Measurements from ENCODE around the gene DDRGK1. TPM values are rescaled to one million over a fixed set of nuclear protein-coding genes. Genes with fewer than 3 reads are reported as not detected.

Gene DDRGK1
- total RNA-seq, 1 donor from 2014 or later: 18.0 TPM

DNA sequence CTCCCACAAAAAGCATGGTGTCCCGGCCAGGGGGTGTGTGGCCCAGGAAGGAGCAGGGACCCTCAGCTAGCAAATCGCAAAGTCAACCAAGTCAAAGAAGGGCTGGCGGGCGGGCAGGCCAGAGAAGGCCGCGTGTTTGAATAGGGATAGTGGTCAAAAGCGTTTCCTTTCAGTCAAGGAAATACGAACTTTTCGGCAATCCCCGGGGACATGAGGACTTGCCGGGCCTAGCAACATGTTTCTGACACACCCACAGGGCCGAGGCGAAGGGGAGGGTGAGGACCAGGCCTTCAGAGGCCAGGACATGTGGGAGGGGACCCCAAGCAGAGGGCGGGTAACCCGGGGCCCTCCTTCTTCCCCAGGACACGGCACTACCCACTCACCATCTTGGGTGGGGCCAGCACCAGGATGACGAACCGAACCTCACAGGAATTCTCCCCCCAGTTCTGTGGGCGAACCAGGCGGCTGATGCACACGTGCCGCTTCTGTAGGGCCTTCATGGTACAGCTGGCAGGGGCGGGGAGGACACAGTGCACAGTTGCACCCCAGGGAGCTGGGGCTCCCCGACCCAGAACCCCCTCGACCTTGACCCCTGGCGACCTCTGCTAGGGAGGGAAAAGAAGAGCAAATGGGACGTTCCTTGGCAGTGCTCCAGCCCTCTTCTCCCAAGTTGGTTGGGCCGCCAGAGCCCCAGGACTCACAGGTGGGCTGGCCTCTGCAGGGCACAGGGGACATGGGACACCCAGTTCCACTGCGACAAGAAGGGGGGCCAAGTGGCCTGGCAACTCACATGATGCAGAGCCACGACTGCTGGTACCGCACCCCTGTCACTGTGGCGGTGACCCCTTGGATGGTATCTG, 28.9 kb upstream of the DDRGK1 start:
- H3K4me3 ChIP-seq: no peak overlapping the region
- peaks cover 6% of the 10 kb centered on the region in 2 donors for H3K4me1 ChIP-seq
- H3K36me3 ChIP-seq: no peaks in the 10 kb centered on the region
- H3K27ac ChIP-seq: no peak overlapping the region
- H3K9me3 ChIP-seq: no peaks in the 10 kb centered on the region
- TF ChIP-seq, protein P1, sequence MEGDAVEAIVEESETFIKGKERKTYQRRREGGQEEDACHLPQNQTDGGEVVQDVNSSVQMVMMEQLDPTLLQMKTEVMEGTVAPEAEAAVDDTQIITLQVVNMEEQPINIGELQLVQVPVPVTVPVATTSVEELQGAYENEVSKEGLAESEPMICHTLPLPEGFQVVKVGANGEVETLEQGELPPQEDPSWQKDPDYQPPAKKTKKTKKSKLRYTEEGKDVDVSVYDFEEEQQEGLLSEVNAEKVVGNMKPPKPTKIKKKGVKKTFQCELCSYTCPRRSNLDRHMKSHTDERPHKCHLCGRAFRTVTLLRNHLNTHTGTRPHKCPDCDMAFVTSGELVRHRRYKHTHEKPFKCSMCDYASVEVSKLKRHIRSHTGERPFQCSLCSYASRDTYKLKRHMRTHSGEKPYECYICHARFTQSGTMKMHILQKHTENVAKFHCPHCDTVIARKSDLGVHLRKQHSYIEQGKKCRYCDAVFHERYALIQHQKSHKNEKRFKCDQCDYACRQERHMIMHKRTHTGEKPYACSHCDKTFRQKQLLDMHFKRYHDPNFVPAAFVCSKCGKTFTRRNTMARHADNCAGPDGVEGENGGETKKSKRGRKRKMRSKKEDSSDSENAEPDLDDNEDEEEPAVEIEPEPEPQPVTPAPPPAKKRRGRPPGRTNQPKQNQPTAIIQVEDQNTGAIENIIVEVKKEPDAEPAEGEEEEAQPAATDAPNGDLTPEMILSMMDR (IDR thresholded peaks at IDR 0.05): no peak
- DNase-seq (ENCODE audit: low spot score in 2 of 2): no peak
- intact Hi-C loops (cut with DNase I): no loop called here
- H3K27me3 ChIP-seq: peaks cover 7% of the 10 kb centered on the region

DNA sequence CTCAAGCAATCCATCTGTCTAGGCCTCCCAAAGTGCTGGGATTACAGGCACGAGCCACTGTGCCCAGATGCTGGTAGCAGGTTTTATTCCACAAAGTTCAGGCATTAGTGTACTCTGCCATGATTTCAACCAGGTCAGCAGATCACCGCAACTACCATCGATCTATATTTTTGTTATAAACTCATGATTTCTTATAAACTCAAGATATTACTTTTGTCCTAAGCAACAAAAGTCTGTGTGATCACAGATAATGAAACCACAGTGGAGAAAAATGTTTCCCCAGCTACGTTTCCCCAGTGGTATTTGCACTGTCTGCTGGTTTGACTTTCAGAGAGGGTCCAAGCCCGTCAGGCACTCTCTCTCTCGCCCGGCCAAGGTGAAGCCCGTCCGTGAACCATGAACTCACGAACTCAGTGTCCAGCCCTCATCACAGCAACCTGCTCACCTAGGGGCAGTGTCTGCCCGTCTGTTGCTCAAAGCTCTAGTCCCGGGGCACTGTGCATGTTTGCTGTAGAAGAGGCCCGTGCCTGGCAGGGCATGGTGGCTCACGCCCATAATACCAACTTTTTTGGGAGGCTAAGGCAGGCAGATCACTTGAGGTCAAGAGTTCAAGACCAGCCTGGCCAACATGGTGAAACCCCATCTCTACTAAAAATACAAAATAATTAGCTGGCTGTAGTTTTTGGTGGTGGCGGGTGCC, 27.6 kb upstream of the DDRGK1 start:
- Histone ChIP-seq H3K27me3 (no peaks in the 10 kb centered on the region), H3K4me1 (no peaks in the 10 kb centered on the region), H3K36me3 (no peaks in the 10 kb centered on the region), H3K4me3 (no peak overlapping the region), H3K9me3 (no peaks in the 10 kb centered on the region), H3K27ac (no peak overlapping the region)
- intact Hi-C loops (cut with DNase I): no loop called here
- no peak for DNase-seq (ENCODE audit: low spot score in 2 of 2)
- TF ChIP-seq, protein P1 (IDR thresholded peaks at IDR 0.05): no peak

DNA sequence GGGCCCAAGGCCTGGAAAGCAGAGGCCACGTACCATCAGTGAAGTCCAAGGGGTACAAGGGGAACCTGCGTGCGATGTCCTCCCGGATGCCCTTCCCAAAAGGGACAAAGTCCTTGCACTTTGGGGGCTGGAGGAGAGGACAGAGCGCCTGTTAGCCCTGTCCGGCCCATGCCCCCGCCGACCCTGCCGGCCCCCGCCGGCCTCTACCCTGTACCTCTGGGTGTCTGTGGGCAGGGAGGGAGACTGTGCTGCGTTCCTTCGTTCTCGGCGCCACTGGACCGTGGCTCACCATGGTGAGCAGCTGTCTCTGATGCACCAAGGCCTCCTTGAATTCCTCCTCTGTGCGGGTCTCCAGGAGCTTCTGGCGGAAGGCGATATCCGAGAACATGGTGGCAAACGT, 26.6 kb upstream of the DDRGK1 start:
- no peak for DNase-seq (ENCODE audit: low spot score in 2 of 2)
- Histone ChIP-seq H3K27ac (no peak overlapping the region), H3K4me1 (no peaks in the 10 kb centered on the region), H3K36me3 (no peaks in the 10 kb centered on the region), H3K9me3 (no peaks in the 10 kb centered on the region), H3K27me3 (no peaks in the 10 kb centered on the region), H3K4me3 (no peak overlapping the region)
- intact Hi-C loops (cut with DNase I): no loop called here
- TF ChIP-seq, protein P1 (IDR thresholded peaks at IDR 0.05): no peak

DNA sequence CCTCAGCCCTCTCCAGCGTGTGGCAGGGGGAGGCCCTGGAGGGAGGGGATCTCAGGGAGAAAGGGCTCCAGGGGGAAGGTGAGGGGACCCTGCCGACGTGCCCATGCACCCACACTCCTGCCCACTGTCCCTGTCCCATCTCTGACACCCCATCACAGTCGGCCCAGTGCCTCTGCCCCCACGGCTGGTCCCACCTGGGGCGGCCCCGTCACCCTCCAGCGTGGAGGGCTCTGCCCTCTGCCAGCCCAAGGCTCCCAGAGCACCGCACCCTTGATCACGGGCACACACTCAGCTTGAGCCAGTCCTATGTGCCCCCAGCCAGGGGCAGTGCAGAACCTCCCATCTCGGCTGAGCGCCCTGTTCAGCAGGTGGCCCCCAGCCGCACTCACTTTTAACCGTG, 25.3 kb upstream of the DDRGK1 start:
- no peak for DNase-seq (ENCODE audit: low spot score in 2 of 2)
- Histone ChIP-seq H3K9me3 (no peaks in the 10 kb centered on the region), H3K4me3 (no peak overlapping the region), H3K4me1 (no peaks in the 10 kb centered on the region), H3K27ac (no peak overlapping the region), H3K27me3 (no peaks in the 10 kb centered on the region), H3K36me3 (no peaks in the 10 kb centered on the region)
- intact Hi-C loops (cut with DNase I): no loop called here
- TF ChIP-seq, protein P1 (IDR thresholded peaks at IDR 0.05): no peak

DNA sequence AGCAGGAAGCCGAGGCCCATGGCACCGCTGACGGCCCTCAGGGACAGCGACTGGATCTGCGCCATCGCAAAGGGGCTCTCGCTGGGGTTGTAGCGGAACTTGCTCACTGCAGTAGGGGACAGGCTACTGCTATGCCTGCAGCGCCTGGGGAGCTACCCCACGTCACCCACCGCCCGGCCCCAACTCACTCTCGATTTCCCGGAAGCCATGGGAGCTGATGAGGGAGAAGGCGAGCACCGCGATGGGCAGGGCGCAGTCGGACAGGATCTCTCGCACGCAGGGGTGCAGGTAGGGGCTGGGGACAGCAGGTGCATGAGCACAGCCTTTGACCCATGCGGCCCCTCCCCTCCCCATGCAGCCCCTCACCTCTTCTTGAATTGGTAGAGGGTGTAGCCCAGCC, 24.7 kb upstream of the DDRGK1 start:
- TF ChIP-seq, protein P1 (IDR thresholded peaks at IDR 0.05): no peak
- no peaks in the 10 kb centered on the region for H3K36me3 ChIP-seq
- intact Hi-C loops (cut with DNase I): no loop called here

More for the DNA sequence above, 24.7 kb upstream of the DDRGK1 start:
- Histone ChIP-seq H3K9me3 (no peaks in the 10 kb centered on the region), H3K4me1 (no peaks in the 10 kb centered on the region), H3K27me3 (no peaks in the 10 kb centered on the region), H3K27ac (no peak overlapping the region), H3K4me3 (no peak overlapping the region)
- DNase-seq (ENCODE audit: low spot score in 2 of 2): no peak
